Spleen (tissue), 11 donors: ENCODE data around the gene COL23A1. TPM values are rescaled to one million over a fixed set of nuclear protein-coding genes. Genes with fewer than 3 reads are reported as not detected.
A peak's percentile ranks its signal among the peaks of the same experiment; 100 is the strongest.

ENCODE experiments used
- DNase-seq: peaks from one replicate; pipeline ENCODE4 v3.0.0-alpha.2; 2020
- H3K27ac ChIP-seq, 8 donors: fragments of 200-600 bp; sonication (generic) in 7 of 8; 1 replicate in 4 of 8; 2 replicates in 4 of 8; pipeline versions ENCODE4 v1.5.0 to v1.8.0; 2016 to 2021; ENCODE audit warnings: inconsistent platforms in 4 of 8, mild to moderate bottlenecking in 4 of 8, moderate library complexity in 1 of 8
- H3K27me3 ChIP-seq, 7 donors: fragments of 200-600 bp; sonication (generic) in 6 of 7; replicated peaks in 1 of 7; 1 replicate in 4 of 7; 2 replicates in 3 of 7; pipeline versions ENCODE4 v1.5.0 to v1.8.0; 2016 to 2021; ENCODE audit warnings: inconsistent platforms in 3 of 7, mild to moderate bottlenecking in 1 of 7
- H3K36me3 ChIP-seq, 6 donors: fragments of 200-600 bp; sonication (generic) in 5 of 6; 1 replicate in 4 of 6; 2 replicates in 2 of 6; pipeline versions ENCODE4 v1.5.0 to v1.8.0; 2016 to 2021; ENCODE audit warnings: inconsistent platforms in 2 of 6
- H3K4me1 ChIP-seq, 6 donors: fragments of 200-600 bp; sonication (generic) in 5 of 6; 1 replicate in 3 of 6; 2 replicates in 3 of 6; pipeline versions ENCODE4 v1.5.0 to v1.8.0; 2016 to 2021; ENCODE audit warnings: inconsistent platforms in 3 of 6
- H3K4me3 ChIP-seq, 8 donors: fragments of 200-600 bp; sonication (generic) in 7 of 8; 1 replicate in 4 of 8; 2 replicates in 4 of 8; pipeline versions ENCODE4 v1.5.0 to v1.8.0; 2016 to 2021; ENCODE audit warnings: inconsistent platforms in 4 of 8, mild to moderate bottlenecking in 4 of 8, moderate library complexity in 2 of 8
- H3K9me3 ChIP-seq, 8 donors: fragments of 200-600 bp; sonication (generic) in 7 of 8; 1 replicate in 4 of 8; 2 replicates in 4 of 8; pipeline versions ENCODE4 v1.5.0 to v1.8.0; 2016 to 2021; ENCODE audit warnings: inconsistent platforms in 4 of 8
- CTCF ChIP-seq, 11 experiments: fragments of 200-600 bp in 7 of 11; fragments of 450-650 bp in 4 of 11; sonication (generic) in 4 of 11; IDR thresholded peaks in 8 of 11; conservative IDR thresholded peaks in 3 of 11; 1 replicate in 7 of 11; 2 replicates in 4 of 11; pipeline versions ENCODE4 v1.4.0 to v1.8.0; 2016 to 2021; ENCODE audit warnings: antibody characterized with exemption in 11 of 11, inconsistent platforms in 4 of 11, mild to moderate bottlenecking in 1 of 11
- POLR2A ChIP-seq, 3 donors: fragments of 450-650 bp; IDR thresholded peaks; one replicate each; pipeline ENCODE4 v1.5.1; 2017; ENCODE audit warnings: antibody characterized with exemption in 3 of 3, mild to moderate bottlenecking in 1 of 3
- POLR2AphosphoS5 ChIP-seq, 3 donors: sonication (generic); formaldehyde crosslinking; IDR thresholded peaks; one replicate each; pipeline ENCODE4 v1.5.1; 2017; ENCODE audit warnings: antibody characterized with exemption in 3 of 3
- WGBS, 5 donors: extraction: QIAGEN DNeasy Blood & Tissue Kit in 3 of 5; methylation state at CpG; one replicate each; pipeline versions ENCODE4 v1.1.5 to v1.1.7; 2013 to 2018; 5-methylcytosine and 5-hydroxymethylcytosine counted together
- intact Hi-C: fragments of 100-400 bp; cut with DNase I; formaldehyde crosslinking; loops from one replicate; pipeline ENCODE4 v1.15.0; 2023; ENCODE audit warnings: low total_unique reads
- polyA plus RNA-seq, 3 donors: library from polyadenylated mRNA; stranded (reverse); fragments of 200-250 nt; gene quantifications; one replicate each; pipeline ENCODE4 v1.2.1, GENCODE V29; 2013
- total RNA-seq, 7 donors: library from RNA; depleted of rRNA in 3 of 7; stranded (reverse); fragments of >200 nt in 3 of 7; fragmentation: NEBNext Ultra II Directional in 4 of 7; extraction: Animal tissue kit (Norgen Biotek cat#: 25700) in 4 of 7; gene quantifications; one replicate each; pipeline versions ENCODE4 v1.1.0 to v1.2.1, GENCODE V29; 2016 to 2021
- donor health status: healthy with polysubstance abuse.
- donor health status: DM: no; HTN: no; CAD: no; lungs with moderate emphysema.
- donor health status: DM: no; HTN: no; CAD: no.
- donor health status: Bipolar disorder and iron deficiency.
- donor health status: healthy.
- donor health status: DM: no; HTN: no; CAD: no.
- donor health status: DM: yes; HTN: yes; CAD: no.

Gene COL23A1
- total and polyA plus RNA-seq, 10 donors = 0.63 to 3.8 (median 1.9) TPM

DNA sequence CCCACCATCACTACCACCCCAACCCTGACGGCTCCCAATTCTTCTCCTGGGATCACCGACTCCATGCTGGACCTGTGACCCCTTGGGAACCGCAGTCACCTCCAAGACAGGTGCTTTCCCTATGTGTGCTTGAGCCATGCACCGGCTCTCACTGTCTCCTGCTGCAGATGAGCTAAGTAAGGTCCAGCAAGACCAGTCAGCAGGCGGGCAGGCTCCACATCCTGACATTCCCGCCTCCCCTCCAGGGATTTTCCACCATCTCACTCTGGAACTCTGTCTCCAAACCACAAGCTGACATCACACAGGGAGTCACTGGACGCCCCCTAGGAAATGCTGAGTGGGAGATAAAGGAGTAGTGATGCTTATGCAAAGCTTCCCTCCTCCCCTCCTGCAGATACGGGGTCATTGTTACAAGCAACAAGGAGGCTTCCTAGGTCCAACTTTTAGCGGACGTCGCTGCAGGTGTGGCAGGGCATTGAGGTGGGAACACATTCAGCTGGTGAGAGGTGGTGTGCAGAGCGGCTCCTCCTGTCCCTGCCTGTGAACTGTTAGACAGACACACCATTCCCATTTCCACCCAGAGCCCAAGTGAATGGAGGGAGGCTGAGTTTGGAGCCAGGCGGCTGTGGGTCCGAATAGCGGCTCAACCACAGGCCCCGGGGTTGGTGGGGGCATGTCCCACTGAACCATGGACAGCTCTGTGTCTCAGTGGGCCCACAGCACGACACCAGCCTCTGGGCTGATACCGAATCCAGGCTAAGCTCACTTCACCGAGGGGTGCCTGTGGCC, 228.3 kb downstream of the COL23A1 start:
- TF ChIP-seq POLR2A (IDR thresholded peaks at IDR 0.05) (no peak), CTCF (IDR thresholded peaks at IDR 0.05 in 8 of 11, conservative IDR thresholded peaks at IDR 0.05 in 3 of 11) (no peak), POLR2AphosphoS5 (IDR thresholded peaks at IDR 0.05) (no peak)
- peak; percentile 54 for DNase-seq
- no peak overlapping the region for H3K27ac ChIP-seq
- H3K4me3 ChIP-seq = no peak overlapping the region
- WGBS, 5 donors = 75 to 89% (median 87%) methylated on average over 15 to 19 of the region's 19 CpGs
- no peaks in the 10 kb centered on the region for H3K36me3 ChIP-seq
- H3K27me3 ChIP-seq = peaks cover 0 to 10% (median 0%) of the 10 kb centered on the region in 7 donors
- peaks cover 6 to 20% (median 10%) of the 10 kb centered on the region in 6 donors for H3K4me1 ChIP-seq
- no peaks in the 10 kb centered on the region for H3K9me3 ChIP-seq
- intact Hi-C loops = no loop called here

GRCh38 chr5:178360926-178361235, 229.3 kb downstream of the COL23A1 start:
- Histone ChIP-seq H3K4me3 (no peak overlapping the region), H3K9me3 (no peaks in the 10 kb centered on the region), H3K27ac (no peak overlapping the region), H3K4me1 (peaks cover 15 to 30% (median 20%) of the 10 kb centered on the region in 6 donors), H3K36me3 (no peaks in the 10 kb centered on the region), H3K27me3 (peaks cover 0 to 20% (median 0%) of the 10 kb centered on the region in 7 donors)
- intact Hi-C loops = no loop called here
- DNase-seq = no peak
- no peak for TF ChIP-seq POLR2A (IDR thresholded peaks at IDR 0.05)
- no peak for TF ChIP-seq POLR2AphosphoS5 (IDR thresholded peaks at IDR 0.05)
- TF ChIP-seq CTCF (IDR thresholded peaks at IDR 0.05 in 8 of 11, conservative IDR thresholded peaks at IDR 0.05 in 3 of 11) = no peak
- WGBS, 5 donors = 61 to 72% (median 64%) methylated on average over 5 of the region's 5 CpGs

- 77 to 89% (median 83%) methylated on average over 13 to 19 of the region's 19 CpGs for WGBS, 5 donors
- intact Hi-C loops = no loop called here
- peak; percentile 30 for DNase-seq
- Histone ChIP-seq H3K36me3 (no peaks in the 10 kb centered on the region), H3K4me1 (peaks cover 15 to 32% (median 21%) of the 10 kb centered on the region in 6 donors), H3K4me3 (no peak overlapping the region), H3K9me3 (no peaks in the 10 kb centered on the region), H3K27me3 (peaks cover 0 to 24% (median 0%) of the 10 kb centered on the region in 7 donors), H3K27ac (no peak overlapping the region)
- TF ChIP-seq CTCF (IDR thresholded peaks at IDR 0.05 in 8 of 11, conservative IDR thresholded peaks at IDR 0.05 in 3 of 11) = no peak
- no peak for TF ChIP-seq POLR2AphosphoS5 (IDR thresholded peaks at IDR 0.05)
- TF ChIP-seq POLR2A (IDR thresholded peaks at IDR 0.05) = no peak
Measured at GRCh38 chr5:178360222-178360925, 229.8 kb downstream of the COL23A1 start.

DNA sequence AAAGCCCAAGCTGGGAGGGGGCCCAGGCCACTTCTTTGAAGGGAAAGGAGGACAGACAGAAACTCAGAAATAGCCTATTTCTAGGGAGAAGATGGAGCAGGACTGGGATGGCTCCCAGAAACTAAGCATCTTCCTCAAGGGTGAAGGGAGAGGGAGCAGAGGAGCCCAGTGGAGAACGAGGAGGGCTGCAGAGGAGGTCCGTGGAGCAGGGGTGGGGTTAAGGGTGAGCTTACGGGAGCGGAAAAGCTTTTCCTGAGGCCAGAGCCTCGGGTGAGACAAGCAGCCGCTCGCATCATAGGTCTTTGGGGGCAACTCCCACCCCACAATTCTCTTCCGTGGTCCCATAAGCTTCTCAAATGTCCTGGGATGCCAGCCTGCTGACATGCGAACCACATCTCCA, 230.5 kb downstream of the COL23A1 start:
- peak; percentile 13 for DNase-seq
- 74 to 90% (median 79%) methylated on average over 9 of the region's 9 CpGs for WGBS, 5 donors
- TF ChIP-seq CTCF (IDR thresholded peaks at IDR 0.05 in 8 of 11, conservative IDR thresholded peaks at IDR 0.05 in 3 of 11) = no peak
- no peak for TF ChIP-seq POLR2AphosphoS5 (IDR thresholded peaks at IDR 0.05)
- TF ChIP-seq POLR2A (IDR thresholded peaks at IDR 0.05) = no peak
- no peaks in the 10 kb centered on the region for H3K9me3 ChIP-seq
- no peaks in the 10 kb centered on the region for H3K36me3 ChIP-seq
- H3K4me1 ChIP-seq = peaks cover 15 to 32% (median 21%) of the 10 kb centered on the region in 6 donors
- no peak overlapping the region for H3K27ac ChIP-seq
- no peak overlapping the region for H3K4me3 ChIP-seq
- peaks cover 0 to 24% (median 0%) of the 10 kb centered on the region in 7 donors for H3K27me3 ChIP-seq
- intact Hi-C loops = no loop called here
